Astrocyte (in vitro differentiated cells and primary cell): ENCODE results near the gene POLR1D. TPM values are rescaled to one million over a fixed set of nuclear protein-coding genes. Genes with fewer than 3 reads are reported as not detected.
A peak's percentile ranks its signal among the peaks of the same experiment; 100 is the strongest.

Experiments used
- DNase-seq: peaks from one replicate; pipeline ENCODE4 v3.0.0-alpha.2; 2010; ENCODE audit warnings: low read depth
- FAIRE-seq: peaks from 2 replicates; lab custom pipeline; 2011; peaks lifted over from hg19 to GRCh38; lab: Jason Lieb, UNC
- H2AFZ ChIP-seq: 2 replicates; pipeline ENCODE4 v1.6.0; 2012; ENCODE audit warnings: low read depth, low read length, inconsistent platforms
- H3K27ac ChIP-seq: 2 replicates; pipeline ENCODE4 v1.5.1; 2011; ENCODE audit warnings: low read depth, low read length, inconsistent platforms
- H3K27me3 ChIP-seq: 2 replicates; pipeline ENCODE4 v1.6.0; 2011; ENCODE audit warnings: low read length, inconsistent platforms; ENCODE audit not compliant: insufficient read depth
- H3K36me3 ChIP-seq: 2 replicates; pipeline ENCODE4 v1.5.1; 2011; ENCODE audit warnings: low read length, inconsistent platforms; ENCODE audit not compliant: insufficient read depth
- H3K4me1 ChIP-seq: 2 replicates; pipeline ENCODE4 v1.5.1; 2011; ENCODE audit warnings: low read length, inconsistent platforms; ENCODE audit not compliant: insufficient read depth
- H3K4me2 ChIP-seq: 2 replicates; pipeline ENCODE4 v1.6.0; 2012; ENCODE audit warnings: low read length, inconsistent platforms
- H3K4me3 ChIP-seq: 2 replicates; pipeline ENCODE4 v1.5.1; 2011; ENCODE audit warnings: low read depth, mild to moderate bottlenecking, low read length, inconsistent platforms; ENCODE audit not compliant: insufficient read depth
- H3K79me2 ChIP-seq: 2 replicates; pipeline ENCODE4 v1.6.0; 2012; ENCODE audit warnings: mild to moderate bottlenecking, low read length, inconsistent platforms; ENCODE audit not compliant: insufficient read depth
- H3K9ac ChIP-seq: 2 replicates; pipeline ENCODE4 v1.6.0; 2012; ENCODE audit warnings: mild to moderate bottlenecking, low read length, inconsistent platforms
- H3K9me3 ChIP-seq: 2 replicates; pipeline ENCODE4 v1.5.1; 2012; ENCODE audit warnings: low read depth, mild to moderate bottlenecking, low read length, inconsistent platforms; ENCODE audit not compliant: insufficient read depth
- H4K20me1 ChIP-seq: 2 replicates; pipeline ENCODE4 v1.6.0; 2012; ENCODE audit warnings: low read length, inconsistent platforms; ENCODE audit not compliant: insufficient read depth
- H3K27ac Mint-ChIP-seq: one replicate; pipeline ENCODE4 v1.8.0; 2021; ENCODE audit warnings: mild to moderate bottlenecking, mixed read lengths; ENCODE audit not compliant: unreplicated experiment
- H3K27me3 Mint-ChIP-seq: one replicate; pipeline ENCODE4 v1.8.0; 2021; ENCODE audit warnings: low read depth, mixed read lengths; ENCODE audit not compliant: unreplicated experiment
- H3K36me3 Mint-ChIP-seq: one replicate; pipeline ENCODE4 v1.8.0; 2021; ENCODE audit warnings: low read depth, mixed read lengths; ENCODE audit not compliant: unreplicated experiment
- H3K4me1 Mint-ChIP-seq: one replicate; pipeline ENCODE4 v1.8.0; 2021; ENCODE audit warnings: low read depth, mixed read lengths; ENCODE audit not compliant: unreplicated experiment
- H3K4me3 Mint-ChIP-seq: one replicate; pipeline ENCODE4 v1.8.0; 2021; ENCODE audit warnings: mild to moderate bottlenecking, moderate library complexity, mixed read lengths; ENCODE audit not compliant: unreplicated experiment
- H3K9me3 Mint-ChIP-seq: one replicate; pipeline ENCODE4 v1.8.0; 2021; ENCODE audit warnings: mild to moderate bottlenecking, mixed read lengths; ENCODE audit not compliant: unreplicated experiment
- EZH2 ChIP-seq: IDR thresholded peaks from 2 replicates; pipeline ENCODE4 v1.6.1; 2012; ENCODE audit warnings: mild to moderate bottlenecking, low read length, inconsistent platforms; ENCODE audit not compliant: insufficient read depth
- total RNA-seq: library from RNA; stranded (reverse); gene quantifications from 2 replicates; pipeline ENCODE4 v1.2.1, GENCODE V29; 2021
- TF ChIP-seq, protein P1 (sequence below): IDR thresholded peaks from 2 replicates; pipeline ENCODE4 v1.5.1; 2011; ENCODE audit warnings: low read depth, mild to moderate bottlenecking, inconsistent platforms, low read length, moderate library complexity; ENCODE audit not compliant: insufficient read depth

Gene POLR1D
- total RNA-seq, 1 donor from 2014 or later, result 118 TPM

DNA sequence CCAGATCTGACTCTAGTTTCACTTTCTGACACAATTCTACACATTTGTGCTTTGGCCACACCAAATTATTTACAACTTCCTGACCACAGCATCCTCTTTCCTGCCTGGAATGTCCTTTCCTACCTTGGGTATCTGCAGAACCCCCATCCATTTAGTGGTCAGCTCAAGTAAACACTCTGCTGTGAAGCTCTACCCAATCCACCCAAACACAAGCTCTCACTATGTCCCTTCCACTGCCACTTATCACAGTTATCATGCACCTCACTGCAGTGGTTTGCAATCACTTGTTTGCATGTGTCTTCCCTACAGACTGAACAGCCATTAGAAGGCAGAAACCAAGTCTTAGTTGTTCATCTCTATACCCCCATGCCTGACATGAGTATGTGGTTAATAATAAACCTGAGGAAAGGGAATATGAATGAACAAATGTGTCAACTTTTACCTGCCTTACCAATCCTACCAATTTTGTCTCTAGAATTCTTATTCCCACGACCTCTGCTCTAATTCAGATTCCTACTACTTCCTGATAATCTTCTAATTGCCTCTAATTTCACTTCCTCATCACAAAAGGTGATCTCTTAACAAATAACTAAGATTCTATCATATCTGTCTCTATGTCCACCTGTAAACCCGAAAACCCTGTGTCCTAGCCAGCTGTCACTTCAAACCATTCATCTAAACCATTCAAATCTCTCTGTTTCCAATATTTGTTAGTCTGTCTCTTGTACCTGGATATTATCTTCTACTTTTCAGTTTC is 26.5 kb upstream of the POLR1D start:
- FAIRE-seq, result no peak

DNA sequence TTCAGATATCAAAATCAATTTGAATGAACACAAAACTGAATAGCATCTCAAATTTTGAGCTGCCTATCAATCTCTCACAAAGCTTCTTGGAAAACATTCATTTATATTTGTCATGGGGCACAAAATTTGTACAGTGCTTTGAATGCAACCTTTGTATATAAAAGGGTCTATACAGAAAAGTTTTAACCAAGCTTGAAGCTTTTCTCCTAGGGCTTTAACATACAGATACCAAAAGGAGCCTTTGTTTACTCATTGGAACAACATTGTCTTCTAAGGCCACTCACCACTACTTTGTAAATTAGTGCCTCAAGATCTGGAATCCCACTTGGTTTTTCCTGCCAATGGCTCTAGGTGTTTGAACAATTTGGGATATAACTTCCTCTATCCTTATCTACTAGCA is 22.6 kb upstream of the POLR1D start:
- peaks cover 12% of the 10 kb centered on the region for H4K20me1 ChIP-seq
- H3K36me3 Mint-ChIP-seq, result no peaks in the 10 kb centered on the region
- H3K9me3 ChIP-seq, result no peaks in the 10 kb centered on the region
- no peaks in the 10 kb centered on the region for H3K27me3 ChIP-seq
- no peaks in the 10 kb centered on the region for H3K36me3 ChIP-seq
- no peak overlapping the region for H3K4me2 ChIP-seq
- peaks cover 14% of the 10 kb centered on the region for H3K79me2 ChIP-seq
- H2AFZ ChIP-seq, result no peak overlapping the region
- H3K4me3 Mint-ChIP-seq, result no peak overlapping the region
- H3K27me3 Mint-ChIP-seq, result no peaks in the 10 kb centered on the region
- no peaks in the 10 kb centered on the region for H3K9me3 Mint-ChIP-seq
- TF ChIP-seq, protein P1, sequence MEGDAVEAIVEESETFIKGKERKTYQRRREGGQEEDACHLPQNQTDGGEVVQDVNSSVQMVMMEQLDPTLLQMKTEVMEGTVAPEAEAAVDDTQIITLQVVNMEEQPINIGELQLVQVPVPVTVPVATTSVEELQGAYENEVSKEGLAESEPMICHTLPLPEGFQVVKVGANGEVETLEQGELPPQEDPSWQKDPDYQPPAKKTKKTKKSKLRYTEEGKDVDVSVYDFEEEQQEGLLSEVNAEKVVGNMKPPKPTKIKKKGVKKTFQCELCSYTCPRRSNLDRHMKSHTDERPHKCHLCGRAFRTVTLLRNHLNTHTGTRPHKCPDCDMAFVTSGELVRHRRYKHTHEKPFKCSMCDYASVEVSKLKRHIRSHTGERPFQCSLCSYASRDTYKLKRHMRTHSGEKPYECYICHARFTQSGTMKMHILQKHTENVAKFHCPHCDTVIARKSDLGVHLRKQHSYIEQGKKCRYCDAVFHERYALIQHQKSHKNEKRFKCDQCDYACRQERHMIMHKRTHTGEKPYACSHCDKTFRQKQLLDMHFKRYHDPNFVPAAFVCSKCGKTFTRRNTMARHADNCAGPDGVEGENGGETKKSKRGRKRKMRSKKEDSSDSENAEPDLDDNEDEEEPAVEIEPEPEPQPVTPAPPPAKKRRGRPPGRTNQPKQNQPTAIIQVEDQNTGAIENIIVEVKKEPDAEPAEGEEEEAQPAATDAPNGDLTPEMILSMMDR, result no peak
- no peak for TF ChIP-seq EZH2
- DNase-seq (no peak), FAIRE-seq (no peak)
- H3K27ac Mint-ChIP-seq, result peak overlapping the region; percentile 64
- no peak overlapping the region for H3K27ac ChIP-seq
- no peaks in the 10 kb centered on the region for H3K4me1 ChIP-seq
- peaks cover 11% of the 10 kb centered on the region for H3K4me1 Mint-ChIP-seq
- no peak overlapping the region for H3K4me3 ChIP-seq
- no peak overlapping the region for H3K9ac ChIP-seq

More for the DNA sequence above, 26.5 kb upstream of the POLR1D start:
- H3K9ac ChIP-seq, result no peak overlapping the region
- no peak overlapping the region for H3K4me2 ChIP-seq
- no peaks in the 10 kb centered on the region for H3K27me3 Mint-ChIP-seq
- H4K20me1 ChIP-seq, result peaks cover 30% of the 10 kb centered on the region
- no peaks in the 10 kb centered on the region for H3K9me3 ChIP-seq
- H3K4me3 ChIP-seq, result no peak overlapping the region
- no peak overlapping the region for H3K4me3 Mint-ChIP-seq
- H3K79me2 ChIP-seq, result peaks cover 14% of the 10 kb centered on the region
- H3K4me1 Mint-ChIP-seq, result peaks cover 11% of the 10 kb centered on the region
- H3K27ac ChIP-seq, result no peak overlapping the region
- H3K27me3 ChIP-seq, result no peaks in the 10 kb centered on the region
- H3K36me3 Mint-ChIP-seq, result no peaks in the 10 kb centered on the region
- no peaks in the 10 kb centered on the region for H3K36me3 ChIP-seq
- no peaks in the 10 kb centered on the region for H3K9me3 Mint-ChIP-seq
- no peaks in the 10 kb centered on the region for H3K4me1 ChIP-seq
- no peak overlapping the region for H2AFZ ChIP-seq
- H3K27ac Mint-ChIP-seq, result no peak overlapping the region
- no peak for DNase-seq
- TF ChIP-seq EZH2, result no peak
- TF ChIP-seq, protein P1, result no peak
